ENCODE measurements around the gene DENND1B.

GRCh38 chr1:197519741-197520334 lies 255.4 kb downstream of the DENND1B start:
- TF ChIP-seq POLR2A (IDR thresholded peaks at IDR 0.05; ENCODE audit: low read depth, low read length) (no peak), TAF1 (IDR thresholded peaks at IDR 0.05; ENCODE audit: low read depth, low read length) (no peak), POLR2AphosphoS5 (IDR thresholded peaks at IDR 0.05; ENCODE audit: low read depth, low read length) (no peak), SPI1 (IDR thresholded peaks at IDR 0.05; ENCODE audit: low read depth, low read length) (no peak), POU2F2 (IDR thresholded peaks at IDR 0.05; ENCODE audit: low read depth, low read length) (no peak), PAX5 (IDR thresholded peaks at IDR 0.05; ENCODE audit: insufficient read depth, low read length, severe bottlenecking) (no peak)

Measured in GM12891 (cell line).